HG03045 (cell line): ENCODE data around the gene BEND6.
"Not testable (repeated sequence)": the region's sequence is repeated elsewhere in the genome, so short reads cannot be mapped to it uniquely, and the experiment has no call there.

Experiments
- ATAC-seq: cut with Tn5 transposase; IDR thresholded peaks from one replicate; pipeline ENCODE4 v1.9.1; 2021; ENCODE audit warnings: mild to moderate bottlenecking, moderate library complexity; ENCODE audit not compliant: unreplicated experiment

Gene BEND6

DNA sequence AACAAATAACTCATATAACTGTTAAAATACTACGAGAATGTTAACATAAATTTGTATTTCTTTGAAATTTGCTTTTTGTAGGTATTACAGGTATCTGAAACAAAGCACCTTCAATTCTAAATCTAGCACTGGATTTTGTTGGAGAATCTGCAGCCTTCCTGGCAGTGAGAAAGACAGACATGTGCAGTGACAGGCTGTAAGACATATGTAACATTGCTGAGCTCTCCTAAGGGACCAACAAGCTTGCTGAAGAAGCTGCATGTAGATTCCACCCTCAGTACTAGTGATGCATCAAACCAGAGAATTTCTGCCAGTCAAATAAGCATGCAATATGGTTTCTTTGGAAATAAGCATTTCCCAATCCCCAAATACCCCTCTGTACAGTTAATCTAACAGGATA lies 71.1 kb downstream of the BEND6 start:
- ATAC-seq, result no peak

DNA sequence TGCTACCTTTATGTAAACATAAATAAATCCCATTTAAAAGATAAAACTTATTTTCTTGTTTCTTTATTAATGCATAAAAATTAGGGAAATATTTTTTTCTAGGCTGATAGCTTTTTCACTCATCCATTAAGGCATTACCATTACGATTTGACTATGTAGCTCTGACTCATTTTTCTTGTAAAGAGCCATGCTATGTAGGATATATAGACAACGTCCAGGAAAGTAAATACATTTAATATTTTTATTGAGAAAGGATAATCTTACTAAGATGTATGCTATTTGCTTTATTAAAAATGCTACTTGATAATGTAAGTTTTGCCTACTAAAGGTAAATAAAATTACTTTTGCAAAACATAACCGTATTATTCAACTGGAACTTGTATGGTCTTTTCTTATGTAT lies 72.4 kb downstream of the BEND6 start:
- no peak for ATAC-seq

DNA sequence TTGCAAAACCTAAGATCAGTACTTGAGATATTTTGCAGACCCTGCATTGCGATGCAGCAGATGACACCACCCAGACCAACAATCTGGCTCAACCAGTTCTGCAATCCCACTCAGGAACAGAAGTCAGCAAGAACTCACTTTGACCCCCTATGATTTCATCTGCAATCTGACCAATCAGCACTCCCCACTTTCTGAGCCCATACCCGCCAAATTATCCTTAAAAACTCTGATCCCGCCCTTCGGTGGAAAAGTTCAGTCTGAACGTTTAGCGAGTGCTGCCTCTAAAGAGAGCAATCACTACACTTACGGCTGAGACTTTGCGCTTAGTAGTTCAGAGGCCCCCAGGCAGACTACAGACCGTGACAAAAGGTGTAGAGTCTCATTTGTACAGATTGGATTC lies 74.3 kb downstream of the BEND6 start:
- ATAC-seq, result no peak

DNA sequence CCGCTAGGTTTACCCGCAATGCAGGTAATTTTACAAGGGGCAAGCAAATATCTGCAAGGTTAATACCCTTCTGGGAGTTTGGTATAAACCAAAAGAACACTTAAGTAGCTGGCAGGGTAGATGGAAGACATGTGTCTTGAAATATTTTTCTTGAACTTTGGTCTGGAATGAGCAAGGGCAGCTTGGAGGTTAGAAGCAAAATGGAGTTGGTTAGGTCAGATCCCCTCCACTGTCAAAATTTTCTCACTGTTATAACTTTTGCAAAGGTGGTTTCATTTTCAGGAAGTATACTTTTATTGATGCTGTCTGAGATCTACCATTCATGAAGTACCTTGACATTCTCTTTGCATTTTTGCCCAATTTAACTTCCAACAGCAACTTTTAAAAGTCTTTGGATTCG lies 78.3 kb downstream of the BEND6 start:
- no peak for ATAC-seq

DNA sequence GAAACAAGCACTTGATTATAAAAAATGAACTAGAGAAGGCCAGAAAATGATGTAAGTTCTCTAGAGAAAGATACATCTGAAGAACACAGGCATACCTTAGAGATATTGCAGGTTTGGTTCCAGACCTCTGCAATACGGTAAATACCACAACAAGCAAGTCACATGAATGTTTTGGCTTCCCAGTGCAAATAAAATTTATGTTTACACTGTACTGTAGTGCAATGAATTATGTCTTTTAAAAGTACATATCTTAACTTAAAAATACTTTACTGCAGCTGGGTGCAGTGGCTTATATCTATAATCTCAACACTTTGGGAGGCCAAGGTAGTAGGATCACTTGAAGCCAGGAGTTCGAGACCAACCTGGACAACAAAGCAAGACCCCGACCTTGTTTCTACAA lies 80.6 kb downstream of the BEND6 start:
- ATAC-seq, result no peak

DNA sequence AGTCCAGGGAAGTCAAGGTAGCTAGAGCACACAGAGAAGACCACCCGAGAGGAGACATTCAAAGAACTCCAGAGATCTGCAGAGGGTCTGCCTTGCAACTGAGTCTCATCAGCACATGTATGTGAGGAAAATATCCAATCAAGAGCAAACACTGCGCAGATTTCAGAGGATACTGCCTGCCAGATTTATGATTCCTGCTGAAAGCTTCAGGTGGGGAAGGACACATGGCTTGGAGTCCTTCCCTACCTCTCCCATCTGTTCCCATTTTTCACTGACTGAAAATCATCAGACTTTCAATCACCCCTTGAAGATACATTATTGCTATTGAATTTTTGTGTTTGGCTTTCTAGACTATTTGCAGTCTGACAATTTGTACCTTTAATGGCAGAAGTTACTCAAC lies 84.0 kb downstream of the BEND6 start:
- no peak for ATAC-seq

DNA sequence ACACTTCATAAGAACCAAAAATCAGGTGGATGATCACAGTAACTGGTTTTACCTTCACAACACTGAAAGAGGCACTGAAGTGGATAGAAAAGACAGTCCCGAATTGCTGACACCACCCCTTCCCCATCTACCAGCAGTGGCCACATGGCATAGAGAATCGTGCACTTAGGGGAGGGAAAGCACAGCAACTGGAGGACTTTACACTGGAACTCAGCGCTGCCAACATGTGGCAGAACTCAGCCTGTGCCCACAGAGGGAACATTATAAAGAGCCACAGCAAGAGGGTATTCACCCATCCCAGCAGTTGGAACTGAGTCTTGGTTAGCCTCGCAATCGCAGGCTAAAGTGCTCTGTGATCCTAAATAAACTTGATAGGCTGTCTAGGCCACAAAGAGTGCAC lies 85.1 kb downstream of the BEND6 start:
- no peak for ATAC-seq

DNA sequence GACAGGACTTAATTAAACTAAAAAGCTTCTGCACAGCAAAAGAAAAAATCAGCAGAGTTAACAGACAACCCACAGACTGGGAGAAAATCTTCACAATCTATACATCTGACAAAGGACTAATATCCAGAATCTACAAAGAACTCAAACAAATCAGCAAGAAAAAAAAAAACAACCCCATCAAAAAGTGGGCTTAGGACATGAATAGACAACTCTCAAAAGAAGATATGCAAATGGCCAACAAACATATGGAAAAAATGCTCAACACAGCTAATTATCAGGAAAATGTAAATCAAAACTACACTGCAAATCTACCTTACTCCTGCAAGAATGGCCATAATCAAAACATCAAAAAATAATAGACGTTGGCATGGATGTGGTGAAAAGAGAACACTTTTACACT lies 89.2 kb downstream of the BEND6 start:
- not testable (repeated sequence) for ATAC-seq

DNA sequence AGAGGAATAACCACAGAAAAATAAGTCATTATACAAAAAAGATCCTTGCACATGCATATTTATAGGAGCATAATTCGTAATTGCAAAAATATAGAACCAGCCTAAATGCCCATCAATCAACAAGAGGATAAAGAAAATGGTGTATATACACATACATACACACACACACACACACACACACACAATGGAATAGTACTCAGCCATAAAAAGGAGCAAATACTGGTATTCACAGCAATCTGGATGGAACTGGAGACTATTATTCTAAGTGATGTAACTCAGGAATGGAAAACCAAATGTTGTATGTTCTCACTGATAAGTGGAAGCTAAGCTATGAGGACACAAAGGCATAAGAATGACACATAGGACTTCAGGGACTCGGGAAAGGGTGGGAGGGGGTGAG lies 89.7 kb downstream of the BEND6 start:
- no peak for ATAC-seq

DNA sequence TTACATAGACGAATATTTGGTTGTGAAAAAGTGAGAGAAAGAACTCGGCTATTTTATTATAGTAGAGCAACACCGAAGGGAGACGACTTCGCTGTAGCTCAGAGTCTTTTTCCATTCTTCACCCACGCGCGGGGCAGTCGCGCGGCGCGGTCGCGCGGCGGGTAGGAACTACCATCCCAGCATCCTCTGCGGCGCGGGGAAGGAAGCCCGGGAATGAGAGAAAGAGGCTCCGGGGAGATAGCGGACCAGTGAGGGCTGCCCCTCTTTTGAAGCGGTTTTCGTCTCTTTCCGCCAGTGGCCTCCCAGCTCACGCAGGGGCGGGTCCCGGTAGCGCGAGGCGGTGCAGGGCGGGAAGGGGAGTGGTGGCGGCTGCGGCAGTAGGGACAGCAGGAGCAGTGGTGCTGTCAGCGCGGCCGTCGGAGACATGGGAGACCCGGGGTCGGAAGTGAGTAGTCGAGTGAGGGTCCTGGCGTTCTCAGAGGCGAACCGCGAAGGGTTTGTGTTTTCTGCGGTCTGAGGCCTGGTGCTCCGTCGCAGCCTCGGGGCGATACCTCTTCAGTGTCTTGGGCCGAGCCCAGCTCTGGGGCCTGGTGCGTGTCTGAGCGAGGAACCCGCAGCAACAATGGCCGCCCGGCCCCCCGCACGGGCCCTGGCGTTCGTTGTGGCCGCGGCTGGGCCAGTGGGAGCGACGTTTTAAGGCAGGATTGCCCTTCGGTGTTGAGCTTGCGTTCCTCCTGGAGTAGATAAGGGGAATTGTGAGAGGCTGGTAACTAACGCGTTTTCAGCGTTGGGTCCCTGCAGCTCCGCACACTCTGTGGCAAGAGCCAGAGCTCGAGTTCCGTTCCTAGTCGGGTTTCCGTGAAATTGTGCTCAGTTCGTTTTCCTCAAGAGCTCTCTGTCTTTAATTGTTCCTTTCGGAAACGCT lies 91.7 kb downstream of the BEND6 start, which contains the start of gene KIAA1586:
KIAA1586 (plus strand) TSS at position 362 of the 925 bp plus-strand sequence; CDS start at position 425, 63 bp downstream.
- ATAC-seq, result peak; percentile 98

DNA sequence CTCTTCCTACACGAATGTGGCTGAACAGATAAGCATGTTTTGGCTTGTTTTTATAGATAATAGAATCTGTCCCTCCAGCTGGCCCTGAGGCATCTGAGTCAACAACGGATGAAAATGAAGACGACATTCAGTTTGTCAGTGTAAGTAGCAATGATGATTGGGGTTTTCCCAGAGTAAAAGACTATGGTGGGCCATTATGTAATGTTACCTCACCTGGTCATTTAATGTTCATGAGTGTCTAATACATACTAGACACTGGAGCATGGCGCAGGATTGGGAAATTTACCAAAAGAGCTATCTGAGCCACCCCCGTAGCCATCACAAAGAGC lies 92.3 kb downstream of the BEND6 start:
- ATAC-seq, result peak; percentile 23

DNA sequence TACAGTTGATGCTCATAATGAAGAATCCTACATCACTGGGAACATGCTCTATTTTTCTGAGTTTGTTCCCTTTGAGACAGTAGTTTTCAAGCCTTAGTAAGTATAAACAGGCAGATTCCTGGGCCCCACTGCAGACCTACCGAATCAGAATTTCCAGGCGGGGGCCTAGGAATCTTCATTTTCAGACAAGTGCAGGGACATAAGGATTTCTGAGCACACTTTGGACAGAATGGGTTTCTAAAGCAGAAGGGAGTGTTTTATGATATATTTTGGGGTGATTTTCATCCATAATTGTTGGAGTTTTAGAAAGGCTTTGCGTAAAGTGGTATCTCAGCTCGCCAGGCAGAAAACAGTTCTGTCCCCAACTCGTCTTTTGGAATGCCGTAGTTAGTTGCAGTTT lies 93.0 kb downstream of the BEND6 start:
- not testable (repeated sequence) for ATAC-seq

DNA sequence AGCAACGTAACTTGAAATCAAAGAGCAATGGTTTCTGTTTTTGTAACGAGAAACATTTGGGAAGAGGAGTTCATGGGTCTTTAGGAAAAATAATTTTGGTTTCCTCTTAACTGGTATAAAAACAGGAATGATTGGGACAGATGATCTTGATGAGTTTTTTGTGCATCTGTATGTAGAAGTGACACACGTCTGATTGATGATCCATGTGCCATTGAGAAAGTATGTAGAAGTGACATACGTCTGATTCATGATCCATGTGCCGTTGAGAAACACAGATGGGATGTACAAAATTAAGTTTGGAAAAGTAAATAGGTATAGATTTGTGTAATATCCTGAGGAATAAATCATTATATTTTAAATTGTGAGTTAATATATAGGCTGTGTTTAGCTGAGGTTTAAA lies 93.7 kb downstream of the BEND6 start:
- no peak for ATAC-seq

DNA sequence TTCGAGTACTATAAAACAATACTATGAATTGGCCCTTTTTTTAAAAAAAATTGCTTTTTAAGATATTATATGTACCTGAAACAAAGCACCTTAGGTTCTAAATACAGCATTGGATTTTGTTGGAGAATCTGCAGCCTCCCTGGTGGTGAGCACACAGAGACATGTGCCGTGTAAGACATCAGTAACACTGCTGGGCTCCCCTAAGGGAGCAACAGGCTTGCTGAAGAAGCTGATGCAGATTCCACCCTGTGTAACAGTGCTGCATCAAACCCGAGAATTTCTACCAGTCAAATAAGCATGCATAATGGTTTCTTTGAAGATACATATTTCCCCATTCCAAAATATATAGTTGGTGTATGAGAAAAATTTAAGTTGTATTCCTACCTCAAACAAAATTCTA lies 108.9 kb downstream of the BEND6 start:
- ATAC-seq, result no peak

DNA sequence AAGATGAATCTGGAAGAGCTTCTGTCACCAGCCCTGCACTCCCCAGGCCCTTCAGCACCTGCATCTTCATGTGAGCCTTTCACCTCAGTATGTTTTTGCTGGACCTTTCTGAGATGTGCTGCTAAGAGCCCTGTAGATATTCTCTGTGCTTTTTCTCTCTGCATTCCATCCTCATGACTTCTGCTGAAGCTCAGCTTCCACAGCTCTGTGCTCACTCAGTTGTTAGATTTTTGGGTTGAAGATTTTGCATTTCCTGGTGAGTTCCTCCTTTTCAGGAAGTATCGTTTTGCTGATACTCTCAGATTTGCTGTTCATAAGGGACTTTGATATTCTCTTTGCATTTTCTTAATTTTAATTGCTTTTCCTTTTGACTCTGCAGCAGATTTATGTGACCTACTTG lies 109.9 kb downstream of the BEND6 start:
- ATAC-seq, result no peak

DNA sequence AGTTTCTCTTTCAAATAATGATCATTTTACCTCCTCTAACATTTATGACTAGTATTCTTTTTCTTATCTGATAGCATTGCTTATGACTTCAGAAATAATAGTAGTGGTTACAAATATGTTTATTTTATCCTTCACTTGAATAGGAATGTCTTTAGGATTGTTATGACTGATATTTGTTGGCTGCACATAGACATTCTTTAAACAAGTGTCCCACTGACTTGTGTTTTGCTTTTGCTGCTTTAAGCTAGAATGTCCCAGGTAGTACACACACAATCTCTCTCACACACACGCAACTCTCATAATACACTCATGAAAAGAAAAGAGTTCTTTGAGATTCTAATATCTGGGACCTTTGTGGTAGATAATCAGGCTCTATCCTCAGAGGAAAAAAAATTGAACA lies 113.2 kb downstream of the BEND6 start:
- ATAC-seq, result no peak

DNA sequence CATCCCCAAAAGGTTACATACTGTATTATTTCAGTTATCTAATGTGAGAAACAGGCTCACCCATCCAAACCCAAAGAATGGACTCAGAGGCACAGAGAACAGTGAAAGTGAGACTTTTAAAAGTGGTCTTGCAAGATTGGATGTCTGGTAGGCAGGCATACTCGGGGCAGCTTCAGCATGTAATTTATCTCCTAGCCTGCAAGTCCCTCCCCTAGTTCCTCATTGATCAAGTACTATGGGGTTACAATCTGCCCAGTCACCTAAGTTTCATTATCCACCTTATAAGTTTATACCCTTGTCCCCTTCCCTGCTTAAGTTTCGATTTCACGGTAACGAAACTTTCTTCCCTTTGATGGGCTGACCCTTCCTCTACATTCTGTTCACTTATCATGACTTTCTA lies 114.3 kb downstream of the BEND6 start:
- ATAC-seq, result no peak

DNA sequence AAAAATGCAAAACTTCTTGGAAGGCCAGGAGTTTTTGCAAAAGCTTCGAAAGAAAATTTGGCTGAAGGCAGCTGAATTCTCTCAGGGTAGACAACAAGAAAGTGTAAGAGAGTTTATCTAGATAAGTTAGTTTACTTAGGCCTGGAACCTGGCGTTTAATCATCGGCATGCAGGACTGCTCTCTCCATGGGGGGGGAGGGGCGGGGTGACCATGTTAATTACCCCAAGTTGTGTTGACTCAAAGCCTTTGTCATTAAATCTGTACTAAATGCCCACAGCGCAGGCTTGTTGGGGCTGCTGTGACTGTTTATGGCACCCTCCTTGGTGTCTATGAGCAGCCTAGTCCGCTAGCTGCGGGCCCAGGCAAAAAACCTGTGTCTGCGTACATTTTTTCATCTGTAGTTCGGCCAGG lies 115.0 kb downstream of the BEND6 start:
- ATAC-seq, result no peak

DNA sequence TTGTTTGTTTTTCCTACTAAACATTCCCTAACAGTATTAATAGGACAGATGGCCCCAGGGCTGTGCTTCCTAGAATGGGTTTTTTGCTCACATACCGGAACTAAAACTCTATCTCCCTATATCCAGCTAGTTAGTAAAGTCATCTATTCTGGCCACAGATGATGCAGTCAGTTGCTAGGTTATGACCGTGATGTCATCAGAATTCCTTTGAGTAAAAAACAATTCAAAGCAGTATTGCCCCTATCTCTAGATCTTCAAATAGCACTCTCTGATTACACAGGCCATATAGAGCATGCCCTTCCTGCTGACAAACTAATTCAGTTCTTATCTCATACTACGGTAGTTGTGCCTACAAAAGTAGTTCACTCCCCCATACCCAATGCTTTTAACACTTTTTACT lies 117.2 kb downstream of the BEND6 start:
- ATAC-seq, result no peak

DNA sequence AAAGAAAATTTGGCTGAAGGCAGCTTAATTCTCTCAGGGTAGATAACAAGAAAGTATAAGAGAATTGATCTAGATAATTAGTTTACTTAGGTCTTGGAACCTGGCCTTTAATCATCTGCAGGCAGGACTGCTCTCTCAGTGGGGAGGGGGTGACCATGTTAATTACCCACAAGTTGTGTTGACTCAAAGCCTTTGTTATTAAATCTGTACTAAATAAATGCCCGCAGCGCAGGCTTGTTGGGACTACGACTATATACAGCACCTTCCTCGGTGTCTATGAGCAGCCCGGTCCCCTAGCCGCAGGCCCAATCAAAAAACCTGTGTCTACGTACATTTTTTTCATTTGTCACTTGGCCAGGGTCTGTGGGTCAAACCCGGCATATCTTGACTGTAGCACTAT lies 119.5 kb downstream of the BEND6 start:
- no peak for ATAC-seq

DNA sequence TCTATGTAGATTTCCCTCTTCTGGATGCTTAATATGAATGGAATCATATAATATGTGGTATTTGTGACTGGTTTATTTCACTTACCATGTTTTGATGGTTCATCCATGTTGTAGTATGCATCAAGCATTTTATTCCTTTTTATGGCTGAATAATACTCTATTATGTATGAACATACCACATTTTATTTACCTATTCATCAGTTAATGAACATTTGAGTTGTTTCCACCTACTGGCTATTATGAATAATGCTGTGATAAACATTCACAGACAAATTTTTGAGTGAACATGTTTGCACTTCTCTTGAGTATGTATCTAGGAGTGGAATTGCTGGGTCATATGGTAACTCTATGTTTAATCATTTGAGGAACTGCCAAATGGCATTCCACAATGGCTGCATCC lies 120.2 kb downstream of the BEND6 start:
- no peak for ATAC-seq
